Esophagus muscularis mucosa (tissue), 4 donors: ENCODE measurements around the gene MAP1B. TPM values are rescaled to one million over a fixed set of nuclear protein-coding genes. Genes with fewer than 3 reads are reported as not detected.

ENCODE experiments used
- DNase-seq: peaks from one replicate; pipeline ENCODE4 v3.0.0-alpha.2; 2017; ENCODE audit errors: extremely low spot score
- H3K27ac ChIP-seq, 4 donors: fragments of 200-600 bp; sonication (generic); replicated peaks in 1 of 4; 1 replicate in 3 of 4; 2 replicates in 1 of 4; pipeline ENCODE4 v1.5.1; 2016 to 2019; ENCODE audit warnings: mild to moderate bottlenecking in 1 of 4
- H3K27me3 ChIP-seq, 4 donors: fragments of 200-600 bp; sonication (generic); one replicate each; pipeline versions ENCODE4 v1.5.1 to v1.6.0; 2016 to 2019
- H3K36me3 ChIP-seq, 4 donors: fragments of 200-600 bp; sonication (generic); one replicate each; pipeline ENCODE4 v1.5.1; 2016 to 2019
- H3K4me1 ChIP-seq, 4 donors: fragments of 200-600 bp; sonication (generic); one replicate each; pipeline ENCODE4 v1.5.1; 2016 to 2019
- H3K4me3 ChIP-seq, 4 donors: fragments of 200-600 bp; sonication (generic); 1 replicate in 2 of 4; 2 replicates in 2 of 4; pipeline ENCODE4 v1.5.1; 2016 to 2019; ENCODE audit warnings: mild to moderate bottlenecking in 4 of 4, moderate library complexity in 1 of 4
- H3K9me3 ChIP-seq, 4 donors: fragments of 200-600 bp; sonication (generic); 1 replicate in 3 of 4; 2 replicates in 1 of 4; pipeline ENCODE4 v1.5.1; 2016 to 2019
- EP300 ChIP-seq: sonication (generic); formaldehyde crosslinking; IDR thresholded peaks from one replicate; pipeline ENCODE4 v1.6.1; 2017; ENCODE audit warnings: antibody characterized with exemption
- POLR2A ChIP-seq: fragments of 450-650 bp; IDR thresholded peaks from one replicate; pipeline ENCODE4 v1.6.1; 2017; ENCODE audit warnings: antibody characterized with exemption, moderate library complexity, mild to moderate bottlenecking, low read depth
- POLR2AphosphoS5 ChIP-seq, 2 donors: sonication (generic); formaldehyde crosslinking; IDR thresholded peaks; one replicate each; pipeline ENCODE4 v1.6.1; 2017; ENCODE audit warnings: antibody characterized with exemption in 2 of 2
- WGBS: methylation state at CpG from one replicate; pipeline ENCODE4 v1.1.5; 2018; 5-methylcytosine and 5-hydroxymethylcytosine counted together
- intact Hi-C: fragments of 100-400 bp; cut with DNase I; formaldehyde crosslinking; loops from one replicate; pipeline ENCODE4 v1.15.1; 2023
- total RNA-seq, 4 donors: library from RNA; depleted of rRNA; stranded (reverse); fragments of >200 nt; gene quantifications; one replicate each; pipeline versions ENCODE4 v1.1.0 to v1.2.1, GENCODE V29; 2016
- TF ChIP-seq, protein P1 (sequence below), 3 experiments: fragments of 200-600 bp in 2 of 3; fragments of 450-650 bp in 1 of 3; sonication (generic) in 2 of 3; IDR thresholded peaks; one replicate each; pipeline ENCODE4 v1.5.1; 2017 to 2019; ENCODE audit warnings: antibody characterized with exemption in 3 of 3, mild to moderate bottlenecking in 2 of 3, moderate library complexity in 1 of 3

MAP1B gene
- total RNA-seq, 4 donors from 2014 or later: 755 to 1,378 (median 1,096) TPM

DNA sequence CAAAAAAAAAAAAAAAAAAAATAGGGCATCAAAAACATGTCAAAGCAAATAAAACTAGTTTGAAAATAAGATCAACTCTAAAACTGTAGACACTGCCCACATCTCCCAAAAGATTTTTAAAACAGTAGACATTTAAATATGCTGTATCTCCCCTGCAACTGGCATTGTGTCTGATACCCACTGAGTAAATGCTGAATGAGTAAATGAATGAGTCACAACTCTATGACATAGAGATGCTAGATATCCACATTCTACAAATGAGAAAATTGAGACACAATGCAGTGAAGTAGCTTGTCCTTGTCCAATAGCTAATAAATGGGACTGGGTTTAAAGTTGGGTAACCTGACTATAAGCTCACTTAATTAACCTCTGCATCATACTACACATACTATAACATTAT lies 14.1 kb upstream of the MAP1B start:
- H3K27ac ChIP-seq: no peak overlapping the region
- no peaks in the 10 kb centered on the region for H3K27me3 ChIP-seq
- TF ChIP-seq POLR2AphosphoS5 (IDR thresholded peaks at IDR 0.05) (no peak), EP300 (no peak)
- intact Hi-C loops: loop anchor here (10.0 kb wide), 1 partner anchor 158 kb away; no protein-coding TSS in a partner anchor
- no peak overlapping the region for H3K4me3 ChIP-seq
- no peaks in the 10 kb centered on the region for H3K36me3 ChIP-seq
- no peak for DNase-seq
- H3K9me3 ChIP-seq: no peaks in the 10 kb centered on the region
- H3K4me1 ChIP-seq: no peaks in the 10 kb centered on the region

DNA sequence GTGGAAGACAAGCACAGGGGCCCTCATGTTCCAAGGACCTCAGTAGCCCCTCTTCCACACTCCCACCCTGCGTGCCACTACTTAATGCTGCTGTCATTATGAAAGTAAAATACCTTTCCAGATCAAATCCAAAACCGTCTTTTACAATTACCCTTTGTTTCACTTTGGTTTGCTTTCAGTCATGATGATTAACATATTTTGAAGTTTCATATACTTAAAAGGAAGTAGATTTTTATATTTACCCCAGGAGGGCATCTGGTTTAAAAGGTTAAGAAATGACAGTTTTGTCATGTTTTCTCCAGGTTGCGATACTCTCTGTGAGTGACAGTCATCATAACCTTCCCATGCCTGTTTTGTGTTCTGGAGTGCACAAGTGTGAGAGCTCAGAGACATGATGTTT lies 13.5 kb upstream of the MAP1B start:
- Histone ChIP-seq H3K4me1 (no peaks in the 10 kb centered on the region), H3K27ac (no peak overlapping the region), H3K4me3 (no peak overlapping the region), H3K27me3 (no peaks in the 10 kb centered on the region), H3K36me3 (no peaks in the 10 kb centered on the region), H3K9me3 (no peaks in the 10 kb centered on the region)
- TF ChIP-seq, protein P1, sequence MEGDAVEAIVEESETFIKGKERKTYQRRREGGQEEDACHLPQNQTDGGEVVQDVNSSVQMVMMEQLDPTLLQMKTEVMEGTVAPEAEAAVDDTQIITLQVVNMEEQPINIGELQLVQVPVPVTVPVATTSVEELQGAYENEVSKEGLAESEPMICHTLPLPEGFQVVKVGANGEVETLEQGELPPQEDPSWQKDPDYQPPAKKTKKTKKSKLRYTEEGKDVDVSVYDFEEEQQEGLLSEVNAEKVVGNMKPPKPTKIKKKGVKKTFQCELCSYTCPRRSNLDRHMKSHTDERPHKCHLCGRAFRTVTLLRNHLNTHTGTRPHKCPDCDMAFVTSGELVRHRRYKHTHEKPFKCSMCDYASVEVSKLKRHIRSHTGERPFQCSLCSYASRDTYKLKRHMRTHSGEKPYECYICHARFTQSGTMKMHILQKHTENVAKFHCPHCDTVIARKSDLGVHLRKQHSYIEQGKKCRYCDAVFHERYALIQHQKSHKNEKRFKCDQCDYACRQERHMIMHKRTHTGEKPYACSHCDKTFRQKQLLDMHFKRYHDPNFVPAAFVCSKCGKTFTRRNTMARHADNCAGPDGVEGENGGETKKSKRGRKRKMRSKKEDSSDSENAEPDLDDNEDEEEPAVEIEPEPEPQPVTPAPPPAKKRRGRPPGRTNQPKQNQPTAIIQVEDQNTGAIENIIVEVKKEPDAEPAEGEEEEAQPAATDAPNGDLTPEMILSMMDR (IDR thresholded peaks at IDR 0.05): no peak
- TF ChIP-seq POLR2A: no peak
- no peak for TF ChIP-seq POLR2AphosphoS5 (IDR thresholded peaks at IDR 0.05)
- no peak for TF ChIP-seq EP300
- 89% methylated on average over 3 of the region's 3 CpGs for WGBS
- no peak for DNase-seq
- intact Hi-C loops: loop anchor here (10.0 kb wide), 1 partner anchor 159 kb away; no protein-coding TSS in a partner anchor

DNA sequence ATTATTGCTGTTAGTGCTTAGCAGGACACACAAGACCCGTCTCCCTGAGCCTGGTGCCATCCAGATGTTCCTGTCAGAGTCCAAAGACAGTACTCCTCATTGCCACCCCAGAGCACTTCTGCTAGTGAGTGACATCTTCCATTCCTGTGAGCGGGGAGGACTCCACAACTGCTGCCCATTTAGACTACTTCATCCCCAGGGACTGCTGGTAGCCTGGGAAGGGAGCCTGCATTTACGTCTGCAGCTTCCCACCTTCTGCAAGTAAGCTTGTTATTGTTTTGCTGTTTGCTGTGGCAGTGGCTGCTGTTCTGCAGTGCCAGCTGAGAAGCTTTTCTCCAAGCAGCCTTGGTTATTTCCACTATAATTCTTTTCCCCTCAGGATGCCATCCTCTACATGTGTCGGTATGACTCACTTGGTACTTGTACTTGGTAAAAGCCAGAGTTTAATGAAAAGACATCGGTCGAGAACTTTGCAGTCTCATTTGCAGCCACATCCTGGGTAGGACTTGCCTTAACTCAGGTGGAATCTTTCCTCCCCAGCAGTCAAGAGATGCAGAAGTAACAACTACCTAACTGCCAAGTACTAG lies 10.6 kb upstream of the MAP1B start:
- Histone ChIP-seq H3K27me3 (no peaks in the 10 kb centered on the region), H3K4me1 (no peaks in the 10 kb centered on the region), H3K9me3 (no peaks in the 10 kb centered on the region), H3K27ac (no peak overlapping the region), H3K4me3 (no peak overlapping the region), H3K36me3 (no peaks in the 10 kb centered on the region)
- no peak for DNase-seq
- 88% methylated on average over 6 of the region's 6 CpGs for WGBS
- intact Hi-C loops: loop anchor here (10.0 kb wide), 1 partner anchor 162 kb away; no protein-coding TSS in a partner anchor
- TF ChIP-seq POLR2AphosphoS5 (IDR thresholded peaks at IDR 0.05) (no peak), EP300 (no peak), POLR2A (no peak)
- TF ChIP-seq, protein P1 (IDR thresholded peaks at IDR 0.05): no peak

DNA sequence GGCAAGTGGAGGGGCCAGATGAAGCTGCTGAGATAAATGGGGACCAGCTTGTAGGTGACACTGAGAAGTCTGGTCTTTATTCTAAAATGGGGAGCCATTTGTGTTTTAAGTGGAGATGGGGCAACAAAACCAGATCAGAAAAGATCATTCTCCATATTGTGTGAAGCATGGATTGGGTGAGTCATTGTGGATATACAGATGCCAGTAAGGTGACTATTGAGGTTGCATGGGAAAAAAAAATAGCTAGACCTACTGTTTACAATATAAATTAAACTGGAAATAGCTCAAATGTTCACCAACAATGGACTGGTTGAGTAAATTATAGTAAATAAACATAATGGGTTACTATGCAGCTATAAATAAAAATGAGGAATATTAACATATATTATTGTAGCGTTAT lies 5.4 kb upstream of the MAP1B start:
- no peaks in the 10 kb centered on the region for H3K27me3 ChIP-seq
- no peaks in the 10 kb centered on the region for H3K9me3 ChIP-seq
- H3K27ac ChIP-seq: no peak overlapping the region
- H3K36me3 ChIP-seq: no peaks in the 10 kb centered on the region
- H3K4me3 ChIP-seq: no peak overlapping the region
- TF ChIP-seq POLR2AphosphoS5 (IDR thresholded peaks at IDR 0.05): no peak
- TF ChIP-seq EP300: no peak
- no peak for TF ChIP-seq POLR2A
- TF ChIP-seq, protein P1 (IDR thresholded peaks at IDR 0.05): no peak
- intact Hi-C loops: no loop called here
- peaks cover 0 to 6% (median 4%) of the 10 kb centered on the region in 4 donors for H3K4me1 ChIP-seq
- 98% methylated on average over 1 of the region's 1 CpG for WGBS
- no peak for DNase-seq

DNA sequence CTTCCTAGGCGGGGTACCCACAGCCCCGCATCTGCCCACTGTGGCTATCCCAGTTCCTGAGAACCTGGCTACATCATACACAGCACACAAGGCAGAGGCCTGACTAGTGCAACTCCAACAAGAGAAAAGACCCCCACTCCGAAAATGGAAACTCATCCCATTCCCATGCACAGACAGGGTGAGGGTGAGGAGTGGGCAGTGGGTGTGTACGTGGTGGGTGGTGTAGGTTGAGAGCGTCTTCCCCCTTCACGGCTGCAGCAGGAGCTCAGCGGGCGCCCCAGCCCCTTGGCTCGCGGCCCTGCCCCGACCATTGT lies 501 bp upstream of the MAP1B start:
- intact Hi-C loops: loop anchor here (2.0 to 5.0 kb wide), 3 partner anchors 176 to 324 kb away; no protein-coding TSS in a partner anchor
- Histone ChIP-seq H3K4me1 (peaks cover 7 to 41% (median 34%) of the 10 kb centered on the region in 4 donors), H3K27me3 (peaks cover 0 to 3% (median 0%) of the 10 kb centered on the region in 4 donors), H3K36me3 (no peaks in the 10 kb centered on the region), H3K27ac (peak overlapping the region; percentile 90 to 93 (median 91)), H3K9me3 (no peaks in the 10 kb centered on the region), H3K4me3 (peak overlapping the region; percentile 89 to 90 (median 90))
- WGBS: 23% methylated on average over 10 of the region's 11 CpGs
- TF ChIP-seq POLR2A: no peak
- TF ChIP-seq, protein P1 (IDR thresholded peaks at IDR 0.05): no peak
- TF ChIP-seq EP300: no peak
- TF ChIP-seq POLR2AphosphoS5 (IDR thresholded peaks at IDR 0.05): no peak
- no peak for DNase-seq
